GM23338 (cell line): ENCODE data around the gene COPA. TPM values are rescaled to one million over a fixed set of nuclear protein-coding genes. Genes with fewer than 3 reads are reported as not detected.

Experiments
- ATAC-seq: fragments of 200-7000 bp; cut with Tn5 transposase; 3 replicates; pipeline ENCODE4 v1.9.1; 2020
- DNase-seq: peaks from one replicate; pipeline ENCODE4 v3.0.0-alpha.2; 2015; ENCODE audit warnings: low spot score
- H2AFZ ChIP-seq: fragments of 200-600 bp; sonication (generic); 2 replicates; pipeline ENCODE4 v1.8.0; 2016; ENCODE audit warnings: antibody characterized with exemption, mild to moderate bottlenecking, moderate library complexity
- H3F3A ChIP-seq: fragments of 200-600 bp; sonication (generic); replicated peaks from 2 replicates; pipeline ENCODE4 v1.8.0; 2017; ENCODE audit warnings: antibody characterized with exemption, mixed run types, low read depth
- H3K27ac ChIP-seq: fragments of 200-600 bp; sonication (generic); 2 replicates; pipeline ENCODE4 v1.6.1; 2016; ENCODE audit warnings: low read depth
- H3K27me3 ChIP-seq: fragments of 200-600 bp; sonication (generic); 2 replicates; pipeline ENCODE4 v1.8.0; 2016; ENCODE audit warnings: mild to moderate bottlenecking, mixed run types, moderate library complexity; ENCODE audit not compliant: insufficient read depth
- H3K36me3 ChIP-seq: fragments of 200-600 bp; sonication (generic); 2 replicates; pipeline ENCODE4 v1.8.0; 2016; ENCODE audit warnings: mild to moderate bottlenecking; ENCODE audit not compliant: insufficient read depth
- H3K4me1 ChIP-seq: fragments of 200-600 bp; sonication (generic); 2 replicates; pipeline ENCODE4 v1.8.0; 2016; ENCODE audit warnings: mild to moderate bottlenecking, moderate library complexity; ENCODE audit not compliant: insufficient read depth
- H3K4me2 ChIP-seq: fragments of 200-600 bp; sonication (generic); 2 replicates; pipeline ENCODE4 v1.7.1; 2017; ENCODE audit warnings: mixed run types
- H3K4me3 ChIP-seq: fragments of 200-600 bp; sonication (generic); 2 replicates; pipeline ENCODE4 v1.6.1; 2016; ENCODE audit warnings: mixed run types
- H3K79me2 ChIP-seq: fragments of 200-600 bp; sonication (generic); replicated peaks from 2 replicates; pipeline ENCODE4 v1.8.0; 2017; ENCODE audit warnings: mild to moderate bottlenecking; ENCODE audit not compliant: insufficient read depth
- H3K9me2 ChIP-seq: fragments of 200-600 bp; sonication (generic); 2 replicates; pipeline ENCODE4 v1.8.0; 2017; ENCODE audit not compliant: insufficient read depth
- H4K20me1 ChIP-seq: fragments of 200-600 bp; sonication (generic); replicated peaks from 2 replicates; pipeline ENCODE4 v1.8.0; 2017; ENCODE audit warnings: mild to moderate bottlenecking; ENCODE audit not compliant: insufficient read depth
- H3K27ac Mint-ChIP-seq: 2 replicates; pipeline ENCODE4 v1.8.0; 2020; ENCODE audit warnings: inconsistent platforms, mild to moderate bottlenecking, moderate library complexity, mixed read lengths
- H3K27me3 Mint-ChIP-seq: 3 replicates; pipeline ENCODE4 v1.8.0; 2022; ENCODE audit warnings: low read depth, mild to moderate bottlenecking, moderate library complexity, mixed read lengths, inconsistent platforms; ENCODE audit not compliant: insufficient read depth, poor library complexity
- H3K36me3 Mint-ChIP-seq: 3 replicates; pipeline ENCODE4 v1.8.0; 2021; ENCODE audit warnings: low read depth, mild to moderate bottlenecking, inconsistent platforms, moderate library complexity, mixed read lengths
- H3K4me1 Mint-ChIP-seq: 3 replicates; pipeline ENCODE4 v1.8.0; 2020; ENCODE audit warnings: mild to moderate bottlenecking, inconsistent platforms, mixed read lengths
- H3K4me3 Mint-ChIP-seq: 3 replicates; pipeline ENCODE4 v1.8.0; 2021; ENCODE audit warnings: moderate library complexity, mild to moderate bottlenecking, inconsistent platforms, mixed read lengths
- H3K9me3 Mint-ChIP-seq: 3 replicates; pipeline ENCODE4 v1.8.0; 2020; ENCODE audit warnings: moderate library complexity, mild to moderate bottlenecking, inconsistent platforms, mixed read lengths
- CREB1 ChIP-seq: fragments of 250-450 bp; sonication (Bioruptor Pico); IDR thresholded peaks from 2 replicates; pipeline ENCODE4 v1.5.0; 2020; ENCODE audit warnings: low read depth, mild to moderate bottlenecking, moderate library complexity
- EZH2 ChIP-seq: fragments of 200-600 bp; sonication (generic); IDR thresholded peaks from one replicate; pipeline ENCODE4 v1.8.0; 2017; ENCODE audit warnings: antibody characterized with exemption, mild to moderate bottlenecking, low read depth; ENCODE audit not compliant: unreplicated experiment
- EZH2phosphoT487 ChIP-seq: fragments of 200-600 bp; sonication (generic); IDR thresholded peaks from one replicate; pipeline ENCODE4 v1.8.1; 2018; ENCODE audit warnings: antibody characterized with exemption; ENCODE audit not compliant: unreplicated experiment
- JUNB ChIP-seq: IDR thresholded peaks from one replicate; pipeline ENCODE4 v1.6.1; 2016; ENCODE audit warnings: antibody characterized with exemption; ENCODE audit not compliant: unreplicated experiment
- NANOG ChIP-seq: IDR thresholded peaks from 2 replicates; pipeline ENCODE4 v1.6.1; 2016; ENCODE audit warnings: antibody characterized with exemption, borderline replicate concordance
- POLR2AphosphoS5 ChIP-seq: IDR thresholded peaks from 2 replicates; pipeline ENCODE4 v1.6.1; 2016; ENCODE audit warnings: antibody characterized with exemption, low read depth
- REST ChIP-seq: IDR thresholded peaks from one replicate; pipeline ENCODE4 v1.6.1; 2018; ENCODE audit warnings: antibody characterized with exemption; ENCODE audit not compliant: unreplicated experiment
- STAT1 ChIP-seq: IDR thresholded peaks from one replicate; pipeline ENCODE4 v1.6.1; 2016; ENCODE audit warnings: antibody characterized with exemption; ENCODE audit not compliant: unreplicated experiment
- ZNF114 ChIP-seq: fragments of 250-450 bp; sonication (Bioruptor Pico); IDR thresholded peaks from 2 replicates; pipeline ENCODE4 v1.5.0; 2020; ENCODE audit warnings: mild to moderate bottlenecking, moderate library complexity
- ZNF331 ChIP-seq: fragments of 250-450 bp; sonication (Bioruptor Pico); IDR thresholded peaks from 2 replicates; pipeline ENCODE4 v1.5.0; 2020; ENCODE audit warnings: low read depth, mild to moderate bottlenecking, moderate library complexity
- ZNF462 ChIP-seq: fragments of 250-450 bp; sonication (Bioruptor Pico); IDR thresholded peaks from 2 replicates; pipeline ENCODE4 v1.5.0; 2020; ENCODE audit warnings: mild to moderate bottlenecking, moderate library complexity
- polyA plus RNA-seq: library from polyadenylated mRNA; unstranded; fragments of >200 nt; fragmentation: Nextera tagmentation; extraction: Ambion mirVana; gene quantifications from 2 replicates; pipeline ENCODE4 v1.2.1, GENCODE V29; 2016
- total RNA-seq: library from RNA; depleted of rRNA; stranded (reverse); fragments of >200 nt; shearing (Covaris generic); gene quantifications from 2 replicates; pipeline ENCODE4 v1.2.3, GENCODE V29; 2014
- TF ChIP-seq, protein P1 (sequence below): IDR thresholded peaks from 2 replicates; pipeline ENCODE4 v1.6.1; 2016; ENCODE audit warnings: antibody characterized with exemption
- TF ChIP-seq, protein P2 (sequence below), 2 experiments: fragments of 200-600 bp in 1 of 2; sonication (generic) in 1 of 2; conservative IDR thresholded peaks; 2 replicates each; pipeline versions ENCODE4 v1.5.1 to v1.6.1; 2016 to 2017; ENCODE audit warnings: antibody characterized with exemption in 2 of 2, low read depth in 2 of 2, mild to moderate bottlenecking in 2 of 2, moderate library complexity in 1 of 2

The COPA gene
- total and polyA plus RNA-seq, 2 experiments from 2014 or later: 58.2 to 87.1 TPM

GRCh38 chr1:160309185-160309557, 33.9 kb downstream of the COPA start:
- H3K36me3 ChIP-seq: peaks cover 60% of the 10 kb centered on the region

More at GRCh38 chr1:160309185-160309557, 33.9 kb downstream of the COPA start:
- Histone ChIP-seq H3K4me1 (peaks cover 30% of the 10 kb centered on the region), H3K79me2 (no peaks in the 10 kb centered on the region), H4K20me1 (0 out of 2 replicates have a peak, but pooled peaks cover 8% of the 10 kb centered on the region), H3K9me2 (no peaks in the 10 kb centered on the region), H2AFZ (no peak overlapping the region), H3K4me2 (peak overlapping the region; percentile 19; the same call in 1 of the 2 replicates), H3K27ac (no peak overlapping the region), H3K27me3 (no peaks in the 10 kb centered on the region), H3F3A (no peaks in the 10 kb centered on the region; the same call in 1 of the 2 replicates), H3K4me3 (no peak overlapping the region)
- peaks cover 37% of the 10 kb centered on the region for H3K4me1 Mint-ChIP-seq
- H3K4me3 Mint-ChIP-seq: no peak overlapping the region; the same call in 2 of the 3 replicates
- H3K36me3 Mint-ChIP-seq: peaks cover 82% of the 10 kb centered on the region
- TF ChIP-seq EZH2phosphoT487: no peak
- no peak for TF ChIP-seq JUNB
- no peak for TF ChIP-seq ZNF462 (CRISPR knock-in tag)
- TF ChIP-seq ZNF331: no peak
- no peak for TF ChIP-seq CREB1 (CRISPR knock-in tag)
- no peak for TF ChIP-seq STAT1
- no peak for TF ChIP-seq POLR2AphosphoS5
- no peak for TF ChIP-seq REST
- TF ChIP-seq, protein P1, sequence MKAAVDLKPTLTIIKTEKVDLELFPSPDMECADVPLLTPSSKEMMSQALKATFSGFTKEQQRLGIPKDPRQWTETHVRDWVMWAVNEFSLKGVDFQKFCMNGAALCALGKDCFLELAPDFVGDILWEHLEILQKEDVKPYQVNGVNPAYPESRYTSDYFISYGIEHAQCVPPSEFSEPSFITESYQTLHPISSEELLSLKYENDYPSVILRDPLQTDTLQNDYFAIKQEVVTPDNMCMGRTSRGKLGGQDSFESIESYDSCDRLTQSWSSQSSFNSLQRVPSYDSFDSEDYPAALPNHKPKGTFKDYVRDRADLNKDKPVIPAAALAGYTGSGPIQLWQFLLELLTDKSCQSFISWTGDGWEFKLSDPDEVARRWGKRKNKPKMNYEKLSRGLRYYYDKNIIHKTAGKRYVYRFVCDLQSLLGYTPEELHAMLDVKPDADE: no peak
- TF ChIP-seq EZH2: no peak
- no peak for TF ChIP-seq ZNF114 (CRISPR knock-in tag)
- TF ChIP-seq, protein P2, sequence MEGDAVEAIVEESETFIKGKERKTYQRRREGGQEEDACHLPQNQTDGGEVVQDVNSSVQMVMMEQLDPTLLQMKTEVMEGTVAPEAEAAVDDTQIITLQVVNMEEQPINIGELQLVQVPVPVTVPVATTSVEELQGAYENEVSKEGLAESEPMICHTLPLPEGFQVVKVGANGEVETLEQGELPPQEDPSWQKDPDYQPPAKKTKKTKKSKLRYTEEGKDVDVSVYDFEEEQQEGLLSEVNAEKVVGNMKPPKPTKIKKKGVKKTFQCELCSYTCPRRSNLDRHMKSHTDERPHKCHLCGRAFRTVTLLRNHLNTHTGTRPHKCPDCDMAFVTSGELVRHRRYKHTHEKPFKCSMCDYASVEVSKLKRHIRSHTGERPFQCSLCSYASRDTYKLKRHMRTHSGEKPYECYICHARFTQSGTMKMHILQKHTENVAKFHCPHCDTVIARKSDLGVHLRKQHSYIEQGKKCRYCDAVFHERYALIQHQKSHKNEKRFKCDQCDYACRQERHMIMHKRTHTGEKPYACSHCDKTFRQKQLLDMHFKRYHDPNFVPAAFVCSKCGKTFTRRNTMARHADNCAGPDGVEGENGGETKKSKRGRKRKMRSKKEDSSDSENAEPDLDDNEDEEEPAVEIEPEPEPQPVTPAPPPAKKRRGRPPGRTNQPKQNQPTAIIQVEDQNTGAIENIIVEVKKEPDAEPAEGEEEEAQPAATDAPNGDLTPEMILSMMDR (conservative IDR thresholded peaks at IDR 0.05; ENCODE audit: low read depth in 2 of 2): no peak
- no peak for TF ChIP-seq NANOG
- ATAC-seq: no peak
- H3K9me3 Mint-ChIP-seq: no peaks in the 10 kb centered on the region
- DNase-seq: no peak
- peaks cover 6% of the 10 kb centered on the region for H3K27me3 Mint-ChIP-seq
- H3K27ac Mint-ChIP-seq: peak overlapping the region; percentile 51
